PC-3 (cell line): Measurements from ENCODE around the gene GSTM4. TPM values are rescaled to one million over a fixed set of nuclear protein-coding genes. Genes with fewer than 3 reads are reported as not detected.

ENCODE experiments used
- ATAC-seq: fragments of 200-7000 bp; cut with Tn5 transposase; 2 replicates; pipeline ENCODE4 v1.9.1; 2020; ENCODE audit warnings: mild to moderate bottlenecking, moderate library complexity
- BruUV-seq: library from RNA; stranded (reverse); fragments of 400-500 nt; replicated peaks from 2 replicates; lab custom pipeline; 2021; lab: Mats Ljungman, UMichigan
- CTCF ChIA-PET: fragments of 300-600 bp; sonication (Branson Sonifier 250); formaldehyde crosslinking; loops from one replicate; lab custom pipeline; 2022; ENCODE audit warnings: antibody characterized with exemption; lab: Charles Lee
- POLR2A ChIA-PET: fragments of 300-600 bp; sonication (Branson Sonifier 250); formaldehyde crosslinking; loops from one replicate; lab custom pipeline; 2022; ENCODE audit warnings: antibody characterized with exemption; ENCODE audit not compliant: unreplicated experiment; lab: Charles Lee
- DNase-seq: peaks from one replicate; pipeline ENCODE4 v3.0.0-alpha.2; 2015
- H2AFZ ChIP-seq: fragments of 300-600 bp; sonication (generic); 2 replicates; pipeline ENCODE4 v1.6.0; 2016; ENCODE audit warnings: antibody characterized with exemption, low read length
- H3F3A ChIP-seq: fragments of 300-600 bp; sonication (generic); one replicate; pipeline ENCODE4 v1.6.0; 2017; ENCODE audit warnings: antibody characterized with exemption, low read length, control low read depth, mild to moderate bottlenecking; ENCODE audit not compliant: unreplicated experiment
- H3K27ac ChIP-seq: fragments of 300-600 bp; sonication (generic); 2 replicates; pipeline ENCODE4 v1.5.1; 2016; ENCODE audit warnings: mild to moderate bottlenecking, low read length
- H3K27me3 ChIP-seq: fragments of 300-600 bp; sonication (generic); 2 replicates; pipeline ENCODE4 v1.6.1; 2016; ENCODE audit warnings: low read length, mixed read lengths
- H3K36me3 ChIP-seq: fragments of 300-600 bp; sonication (generic); 2 replicates; pipeline ENCODE4 v1.6.1; 2016; ENCODE audit warnings: low read depth, mixed run types, low read length, mixed read lengths
- H3K4me1 ChIP-seq: fragments of 300-600 bp; sonication (generic); 2 replicates; pipeline ENCODE4 v1.5.1; 2016; ENCODE audit warnings: low read length; ENCODE audit not compliant: insufficient read depth
- H3K4me2 ChIP-seq: fragments of 300-600 bp; sonication (generic); 2 replicates; pipeline ENCODE4 v1.6.0; 2016; ENCODE audit warnings: low read length
- H3K4me3 ChIP-seq: fragments of 300-600 bp; sonication (generic); 2 replicates; pipeline ENCODE4 v1.5.1; 2016; ENCODE audit warnings: mild to moderate bottlenecking, low read length, mixed read lengths
- H3K79me2 ChIP-seq: fragments of 300-600 bp; sonication (generic); 2 replicates; pipeline ENCODE4 v1.6.1; 2017; ENCODE audit warnings: low read length, mixed read lengths
- H3K9ac ChIP-seq: fragments of 300-600 bp; sonication (generic); 2 replicates; pipeline ENCODE4 v1.6.0; 2016; ENCODE audit warnings: mild to moderate bottlenecking, low read length
- H3K9me2 ChIP-seq: fragments of 300-600 bp; sonication (generic); replicated peaks from 2 replicates; pipeline ENCODE4 v1.6.1; 2016; ENCODE audit warnings: mixed run types, low read length, mixed read lengths
- H3K9me3 ChIP-seq: fragments of 300-600 bp; sonication (generic); 2 replicates; pipeline ENCODE4 v1.6.1; 2016; ENCODE audit warnings: low read length, mixed read lengths
- H4K20me1 ChIP-seq: fragments of 300-600 bp; sonication (generic); 2 replicates; pipeline ENCODE4 v1.6.1; 2016; ENCODE audit warnings: low read length, mixed read lengths
- CTCF ChIP-seq: fragments of 300-600 bp; sonication (generic); conservative IDR thresholded peaks from 2 replicates; pipeline ENCODE4 v1.5.1; 2017; ENCODE audit warnings: antibody characterized with exemption, low read depth, mild to moderate bottlenecking, low read length
- EZH2 ChIP-seq: fragments of 300-600 bp; sonication (generic); IDR thresholded peaks from one replicate; pipeline ENCODE4 v1.6.1; 2017; ENCODE audit warnings: antibody characterized with exemption, mild to moderate bottlenecking, low read length; ENCODE audit not compliant: unreplicated experiment
- EZH2phosphoT487 ChIP-seq: fragments of 300-600 bp; sonication (generic); IDR thresholded peaks from 2 replicates; pipeline ENCODE4 v1.6.1; 2018; ENCODE audit warnings: mild to moderate bottlenecking, antibody characterized with exemption, low read length, borderline replicate concordance
- intact Hi-C: fragments of 100-400 bp; cut with micrococcal nuclease; formaldehyde crosslinking; loops from 2 replicates; pipeline ENCODE4 v1.9.0; 2023
- total RNA-seq: library from RNA; depleted of rRNA; stranded (reverse); fragments of >200 nt; gene quantifications from 2 replicates; pipeline ENCODE4 v1.2.3, GENCODE V29; 2014

GSTM4 gene
- total RNA-seq, 1 experiment from 2014 or later, result 25.9 TPM

GRCh38 chr1:109632671-109633346, 23.1 kb upstream of the GSTM4 start:
- Histone ChIP-seq H3K9me2 (no peaks in the 10 kb centered on the region), H3F3A (no peaks in the 10 kb centered on the region), H3K9ac (no peak overlapping the region), H4K20me1 (no peaks in the 10 kb centered on the region), H2AFZ (no peak overlapping the region), H3K4me2 (no peak overlapping the region), H3K27me3 (no peaks in the 10 kb centered on the region), H3K36me3 (peaks cover 28% of the 10 kb centered on the region), H3K4me1 (no peaks in the 10 kb centered on the region), H3K27ac (no peak overlapping the region), H3K79me2 (no peaks in the 10 kb centered on the region), H3K9me3 (no peaks in the 10 kb centered on the region), H3K4me3 (no peak overlapping the region)
- BruUV-seq, result no TSS peak
- intact Hi-C loops, result no loop called here
- ChIA-PET CTCF (no interaction called here), POLR2A (no interaction called here)
- TF ChIP-seq CTCF (no peak), EZH2 (no peak), EZH2phosphoT487 (no peak)
- DNase-seq (no peak), ATAC-seq (no peak)

DNA sequence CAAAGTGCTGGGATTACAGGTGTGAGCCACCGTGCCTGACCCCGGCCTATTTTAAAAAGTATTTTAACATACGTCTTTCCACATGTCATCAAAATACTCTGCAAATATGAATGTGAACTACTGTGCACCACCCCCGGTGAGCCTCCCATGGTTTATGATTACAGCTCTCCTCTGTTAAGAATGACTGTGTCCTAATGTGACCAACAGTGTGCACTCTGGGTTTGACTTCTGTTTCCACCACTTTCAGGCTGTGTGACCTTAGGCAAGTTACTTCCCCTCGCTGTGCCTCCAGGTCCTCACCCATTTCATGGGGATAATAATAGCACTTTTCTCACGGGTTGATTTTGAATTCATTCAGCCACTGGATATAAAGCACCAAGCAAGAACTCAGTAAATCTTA, 21.6 kb upstream of the GSTM4 start:
- TF ChIP-seq EZH2 (no peak), EZH2phosphoT487 (no peak)
- POLR2A ChIA-PET, result no interaction called here
- intact Hi-C loops, result no loop called here
- Histone ChIP-seq H3K27ac (no peak overlapping the region), H3K9me2 (no peaks in the 10 kb centered on the region), H3K27me3 (no peaks in the 10 kb centered on the region), H3K4me1 (no peaks in the 10 kb centered on the region), H3K9ac (no peak overlapping the region), H4K20me1 (no peaks in the 10 kb centered on the region), H3K9me3 (no peaks in the 10 kb centered on the region), H3K36me3 (peaks cover 21% of the 10 kb centered on the region), H3K4me2 (no peak overlapping the region), H3K4me3 (no peak overlapping the region), H3K79me2 (no peaks in the 10 kb centered on the region), H2AFZ (no peak overlapping the region), H3F3A (no peaks in the 10 kb centered on the region)
- CTCF ChIA-PET, result no interaction called here
- DNase-seq, result no peak
- no TSS peak for BruUV-seq
- ATAC-seq, result no peak

DNA sequence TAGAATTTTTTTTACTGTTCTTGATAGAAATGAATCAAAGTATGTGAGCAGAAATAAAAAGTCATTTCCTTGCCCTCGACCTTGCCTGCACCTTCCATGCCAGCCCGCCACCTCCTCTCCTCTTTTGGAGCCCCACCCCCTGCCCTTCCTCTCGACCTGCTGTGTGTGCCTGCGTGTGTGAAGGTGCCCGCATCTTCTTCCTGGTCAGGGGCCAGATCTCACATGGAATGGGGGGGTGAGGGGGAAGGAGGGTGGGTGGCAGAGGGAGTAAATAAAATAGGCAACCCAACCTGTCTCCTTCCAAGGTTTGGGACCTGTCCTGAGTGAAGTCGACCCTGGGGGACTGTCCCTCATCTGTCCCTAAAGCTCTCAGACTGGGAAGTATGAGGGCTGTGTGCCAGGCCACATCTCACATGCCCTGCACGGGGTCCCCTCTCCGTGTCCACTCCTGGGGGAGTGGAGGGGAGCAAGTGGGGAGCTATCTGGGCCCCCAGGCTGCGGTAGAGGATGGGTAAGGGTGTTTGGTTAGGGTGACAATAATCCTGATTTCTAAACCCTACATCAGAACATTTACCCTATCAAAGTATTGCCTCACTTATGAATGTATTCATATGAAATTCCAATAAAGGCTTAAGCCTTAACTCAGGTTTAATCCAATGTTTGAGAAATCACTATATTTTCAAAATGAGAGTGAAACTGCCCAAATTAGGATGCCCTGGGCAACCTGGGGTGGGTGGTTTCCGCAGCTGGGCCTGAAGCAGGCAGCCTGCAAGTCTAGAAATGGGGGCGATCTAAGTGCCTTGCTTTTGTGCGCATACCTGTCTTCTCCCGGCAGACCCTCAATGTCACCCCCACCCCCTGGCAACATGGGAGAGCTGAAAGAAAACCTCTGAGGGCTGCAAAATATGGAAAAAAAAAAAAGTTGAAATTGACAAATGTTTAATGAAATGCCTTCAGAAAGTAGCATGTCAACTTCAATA, 20.8 kb upstream of the GSTM4 start:
- CTCF ChIA-PET, result no interaction called here
- Histone ChIP-seq H3F3A (no peaks in the 10 kb centered on the region), H3K79me2 (no peaks in the 10 kb centered on the region), H3K27me3 (no peaks in the 10 kb centered on the region), H4K20me1 (no peaks in the 10 kb centered on the region), H3K36me3 (peaks cover 13% of the 10 kb centered on the region), H3K9me2 (no peaks in the 10 kb centered on the region), H3K4me1 (no peaks in the 10 kb centered on the region), H3K4me2 (no peak overlapping the region), H3K9me3 (no peaks in the 10 kb centered on the region), H2AFZ (no peak overlapping the region), H3K9ac (no peak overlapping the region), H3K27ac (no peak overlapping the region), H3K4me3 (no peak overlapping the region)
- intact Hi-C loops, result no loop called here
- no peak for ATAC-seq
- no peak for DNase-seq
- no TSS peak for BruUV-seq
- POLR2A ChIA-PET, result interaction anchor here (0.6 kb wide), 1 partner anchor 89 kb away, joined by 4 read pairs; no protein-coding TSS in a partner anchor
- TF ChIP-seq EZH2 (no peak), CTCF (no peak), EZH2phosphoT487 (no peak)
